Fibroblast of gingiva (primary cell): ENCODE data around the gene FKBP2.

Experiments used
- DNase-seq: peaks from one replicate; pipeline ENCODE4 v3.0.0-alpha.2; 2011; ENCODE audit warnings: low read depth

Gene FKBP2

DNA sequence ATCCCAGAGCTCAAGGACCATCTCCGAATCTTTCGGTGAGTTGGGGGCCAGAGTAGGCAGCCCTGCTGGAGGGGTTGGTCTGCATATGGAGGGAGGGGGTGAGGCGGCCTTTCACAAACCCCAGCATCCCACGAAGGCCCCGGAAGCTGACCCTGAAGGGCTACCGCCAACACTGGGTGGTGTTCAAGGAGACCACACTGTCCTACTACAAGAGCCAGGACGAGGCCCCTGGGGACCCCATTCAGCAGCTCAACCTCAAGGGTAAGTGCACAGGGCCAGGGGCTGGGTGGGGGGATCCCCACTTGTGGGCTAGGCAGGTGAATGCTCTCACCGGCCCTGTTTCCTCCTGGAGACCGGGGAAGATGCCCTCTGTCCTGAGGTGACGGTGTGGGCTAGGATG lies 21.1 kb upstream of the FKBP2 start:
- DNase-seq, result no peak

DNA sequence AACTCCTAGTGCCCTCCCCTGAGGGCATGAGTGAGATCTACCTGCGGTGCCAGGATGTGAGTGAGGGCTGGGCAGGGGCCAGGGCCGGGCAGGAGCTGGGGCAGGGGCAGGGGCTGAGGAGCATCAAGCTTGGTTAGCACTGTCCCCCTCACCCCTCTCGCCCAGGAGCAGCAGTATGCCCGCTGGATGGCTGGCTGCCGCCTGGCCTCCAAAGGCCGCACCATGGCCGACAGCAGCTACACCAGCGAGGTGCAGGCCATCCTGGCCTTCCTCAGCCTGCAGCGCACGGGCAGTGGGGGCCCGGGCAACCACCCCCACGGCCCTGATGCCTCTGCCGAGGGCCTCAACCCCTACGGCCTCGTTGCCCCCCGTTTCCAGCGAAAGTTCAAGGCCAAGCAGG lies 20.6 kb upstream of the FKBP2 start:
- no peak for DNase-seq

DNA sequence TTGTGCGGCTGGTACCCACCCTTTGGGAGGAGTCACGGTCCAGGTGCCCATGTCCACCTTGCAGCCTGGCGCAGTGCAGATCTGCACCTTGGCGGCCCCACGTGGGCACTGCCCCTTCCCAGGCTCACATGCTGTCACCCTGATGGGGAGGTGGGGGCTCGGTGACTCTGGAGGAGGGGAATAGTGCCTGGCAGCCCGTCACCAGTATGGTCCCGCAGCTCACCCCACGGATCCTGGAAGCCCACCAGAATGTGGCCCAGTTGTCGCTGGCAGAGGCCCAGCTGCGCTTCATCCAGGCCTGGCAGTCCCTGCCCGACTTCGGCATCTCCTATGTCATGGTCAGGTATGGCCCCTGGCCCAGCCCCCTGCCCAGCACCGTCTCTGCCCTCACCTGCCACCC lies 20.1 kb upstream of the FKBP2 start:
- DNase-seq, result no peak

DNA sequence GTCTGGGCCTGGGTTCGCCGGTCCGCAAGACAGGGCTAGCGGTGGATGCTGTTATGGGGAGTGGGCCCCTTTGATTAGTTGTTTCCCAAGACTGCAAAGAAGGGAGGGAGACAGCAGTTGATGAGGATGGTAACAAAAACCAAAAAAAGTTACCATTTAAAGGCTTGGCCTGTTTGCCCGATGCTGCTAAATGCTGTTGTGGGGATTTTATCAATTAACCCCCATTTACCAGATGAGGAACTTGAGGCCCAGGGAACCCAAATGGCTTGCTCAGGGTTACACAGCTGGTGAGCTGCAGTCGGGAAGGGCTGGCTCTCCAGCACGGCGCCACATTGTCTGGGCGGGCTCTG lies 18.3 kb upstream of the FKBP2 start:
- no peak for DNase-seq

DNA sequence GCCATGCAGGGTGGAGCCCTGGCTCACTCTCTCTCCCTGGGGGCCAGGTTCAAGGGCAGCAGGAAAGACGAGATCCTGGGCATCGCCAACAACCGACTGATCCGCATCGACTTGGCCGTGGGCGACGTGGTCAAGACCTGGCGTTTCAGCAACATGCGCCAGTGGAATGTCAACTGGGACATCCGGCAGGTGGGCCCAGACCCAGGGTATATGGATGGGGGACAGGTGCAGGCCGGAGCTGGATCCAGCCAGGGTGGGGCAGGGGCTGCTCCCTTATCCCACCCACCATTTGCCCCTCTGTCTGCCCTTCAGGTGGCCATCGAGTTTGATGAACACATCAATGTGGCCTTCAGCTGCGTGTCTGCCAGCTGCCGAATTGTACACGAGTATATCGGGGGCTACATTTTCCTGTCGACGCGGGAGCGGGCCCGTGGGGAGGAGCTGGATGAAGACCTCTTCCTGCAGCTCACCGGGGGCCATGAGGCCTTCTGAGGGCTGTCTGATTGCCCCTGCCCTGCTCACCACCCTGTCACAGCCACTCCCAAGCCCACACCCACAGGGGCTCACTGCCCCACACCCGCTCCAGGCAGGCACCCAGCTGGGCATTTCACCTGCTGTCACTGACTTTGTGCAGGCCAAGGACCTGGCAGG lies 17.8 kb upstream of the FKBP2 start:
- DNase-seq, result no peak

DNA sequence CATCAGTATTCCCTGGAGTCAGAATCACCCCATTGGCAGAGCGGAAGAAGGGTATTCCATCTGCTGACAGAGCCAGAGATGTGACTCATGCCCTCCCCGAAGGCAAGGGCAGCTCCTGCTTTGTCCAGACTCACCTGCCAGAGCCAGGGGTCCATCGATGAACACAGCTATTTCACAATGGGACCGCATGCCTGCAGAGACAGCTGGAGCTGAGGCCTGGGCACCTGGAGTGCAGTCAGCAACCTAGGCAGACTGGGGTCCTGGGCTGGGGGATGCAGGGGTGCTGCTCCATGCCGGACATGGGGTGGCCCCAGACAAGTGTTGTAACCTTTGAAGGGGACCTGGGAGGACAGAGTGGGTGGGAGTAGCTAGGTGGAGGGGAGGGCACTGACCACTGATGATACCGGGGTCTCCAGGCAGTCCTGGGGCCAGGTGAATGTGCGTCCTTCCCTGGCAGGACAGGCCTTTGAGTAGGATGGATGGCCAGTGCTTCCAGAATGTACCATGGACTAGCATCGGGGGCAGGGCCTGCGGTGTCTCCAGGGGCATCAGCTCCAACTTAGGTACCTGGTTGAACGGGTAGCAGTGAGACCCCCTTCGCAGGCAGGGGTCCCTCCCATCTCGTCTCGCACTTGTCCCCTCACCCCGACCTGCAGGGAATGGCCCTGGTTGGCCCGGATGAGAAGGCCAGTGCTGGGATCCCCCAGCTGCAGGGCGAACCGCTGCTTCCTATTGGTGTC lies 16.6 kb upstream of the FKBP2 start:
- no peak for DNase-seq

DNA sequence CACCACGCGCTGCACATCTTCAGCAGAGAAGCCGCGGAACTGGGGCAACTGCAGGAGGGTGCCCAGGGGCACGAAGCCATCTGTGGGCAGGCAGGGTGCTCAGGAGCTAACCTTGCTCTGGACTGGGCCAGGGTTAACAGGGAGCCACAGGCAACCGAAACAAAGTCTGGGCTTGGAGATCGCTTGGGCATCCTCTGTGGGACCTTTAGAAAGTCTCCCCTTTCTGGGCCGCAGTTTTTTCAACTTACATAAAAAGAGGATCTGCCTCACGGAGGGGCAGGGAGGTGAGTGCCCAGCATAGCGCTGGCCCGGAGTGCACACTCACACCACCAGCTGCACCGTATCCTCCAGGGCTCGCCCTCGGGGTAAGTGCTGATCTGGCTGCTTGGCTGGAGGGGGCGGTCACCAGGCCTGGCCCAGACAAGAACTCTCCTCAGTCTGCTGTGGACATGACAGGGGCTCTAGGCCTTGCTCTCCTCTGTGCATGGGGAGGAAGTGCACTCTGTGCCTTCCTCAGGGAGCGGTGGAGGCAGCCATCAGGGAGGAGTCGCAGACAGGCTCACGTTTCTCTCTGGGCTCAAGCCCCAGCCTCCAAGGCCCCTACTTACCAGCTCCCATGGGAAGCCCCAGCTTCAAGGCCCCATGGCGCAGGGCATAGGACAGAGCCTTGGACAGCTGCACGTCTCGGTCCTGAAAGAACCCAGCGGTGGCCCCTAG lies 15.8 kb upstream of the FKBP2 start:
- no peak for DNase-seq

DNA sequence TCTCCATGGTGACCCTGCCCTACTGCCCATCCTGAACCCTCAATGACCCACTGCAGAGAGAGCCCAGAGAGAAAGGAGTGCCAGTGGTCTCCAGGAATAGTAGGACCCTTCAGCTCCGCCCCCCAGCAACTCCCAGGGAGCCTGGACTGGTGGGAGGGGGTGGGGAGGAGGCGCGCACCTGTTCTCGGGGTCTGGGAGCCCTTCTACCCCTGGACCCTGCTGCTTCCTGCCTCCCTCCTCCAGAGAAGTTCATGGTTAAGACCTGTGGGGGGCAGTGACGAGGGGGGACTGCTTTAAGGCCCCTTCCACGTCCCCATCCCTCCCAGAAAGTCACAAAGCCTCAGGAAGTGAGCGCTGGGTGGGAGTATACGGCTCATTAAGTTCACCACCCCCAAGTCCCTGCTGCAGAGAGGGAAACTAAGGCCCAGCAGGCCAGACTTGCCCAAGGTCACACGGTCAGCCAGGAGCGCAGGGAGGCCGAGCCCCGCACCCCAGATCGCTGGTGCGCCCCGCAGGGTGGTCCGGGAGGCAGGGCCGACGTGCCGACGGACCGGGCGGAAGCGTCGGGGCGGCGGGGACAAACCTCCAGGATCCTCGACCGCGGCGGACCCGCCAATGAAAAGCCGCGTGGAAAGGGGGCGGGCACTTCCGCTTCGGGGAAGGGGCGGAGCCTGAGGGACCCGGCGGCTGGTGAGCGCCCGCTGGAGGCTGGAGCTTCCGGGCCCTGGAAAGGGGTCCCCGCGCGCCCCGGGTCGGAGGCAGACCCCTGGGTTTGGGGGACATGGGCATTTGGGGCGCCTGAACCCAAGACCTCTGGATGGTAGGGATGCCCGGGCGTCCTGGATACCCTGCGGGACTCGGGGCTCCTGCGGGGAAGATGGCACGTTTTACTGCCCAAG lies 15.0 kb upstream of the FKBP2 start, which contains the start of the genes NUDT22 and TRPT1:
Gene NUDT22, plus strand, starts transcription at position 667 of the 899 bp plus-strand sequence. CDS start 379 bp downstream, outside the sequence.
Gene TRPT1, minus strand, starts transcription at position 579 of the 899 bp plus-strand sequence. Its CDS starts 326 bp downstream, at position 253.
- peak; percentile 73 for DNase-seq

DNA sequence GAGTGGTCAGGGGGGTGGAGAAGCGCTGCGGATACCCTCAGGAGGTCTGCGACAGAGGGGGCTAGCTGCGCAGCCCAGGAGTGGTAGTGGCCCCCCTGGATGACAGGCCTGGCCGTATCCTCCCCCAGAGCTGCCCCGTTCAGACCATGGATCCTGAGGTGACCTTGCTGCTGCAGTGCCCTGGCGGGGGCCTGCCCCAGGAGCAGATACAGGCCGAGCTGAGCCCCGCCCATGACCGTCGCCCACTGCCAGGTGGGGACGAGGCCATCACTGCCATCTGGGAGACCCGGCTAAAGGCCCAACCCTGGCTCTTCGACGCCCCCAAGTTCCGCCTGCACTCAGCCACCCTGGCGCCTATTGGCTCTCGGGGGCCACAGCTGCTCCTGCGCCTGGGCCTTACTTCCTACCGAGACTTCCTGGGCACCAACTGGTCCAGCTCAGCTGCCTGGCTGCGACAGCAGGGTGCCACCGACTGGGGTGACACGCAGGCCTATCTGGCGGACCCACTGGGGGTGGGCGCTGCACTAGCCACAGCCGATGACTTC lies 14.3 kb upstream of the FKBP2 start:
- no peak for DNase-seq

DNA sequence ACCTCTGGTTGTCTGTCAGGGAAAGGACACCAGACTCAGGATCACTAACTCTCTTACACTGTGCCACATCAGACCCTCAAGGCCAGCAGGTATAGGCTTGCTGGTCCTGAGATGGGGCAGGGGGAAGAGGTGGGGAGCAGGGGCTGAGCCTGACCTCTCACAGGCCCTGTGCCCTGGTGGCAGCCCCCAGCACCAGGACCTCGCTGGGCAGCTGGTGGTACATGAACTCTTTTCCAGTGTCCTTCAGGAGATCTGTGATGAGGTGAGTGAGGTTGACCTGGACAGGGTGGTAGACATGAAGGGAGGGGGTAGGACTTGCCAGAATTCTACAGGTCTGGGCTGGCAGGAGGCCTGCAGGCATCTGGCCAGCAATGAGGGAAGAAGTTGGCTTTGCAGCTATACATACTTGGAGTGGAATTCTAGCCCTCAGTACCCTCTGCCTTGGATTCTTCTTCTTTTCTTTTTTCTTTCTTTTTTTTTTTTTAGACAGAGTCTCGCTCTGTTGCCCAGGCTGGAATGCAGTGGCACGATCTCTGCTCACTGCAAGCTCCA lies 13.4 kb upstream of the FKBP2 start:
- no peak for DNase-seq

DNA sequence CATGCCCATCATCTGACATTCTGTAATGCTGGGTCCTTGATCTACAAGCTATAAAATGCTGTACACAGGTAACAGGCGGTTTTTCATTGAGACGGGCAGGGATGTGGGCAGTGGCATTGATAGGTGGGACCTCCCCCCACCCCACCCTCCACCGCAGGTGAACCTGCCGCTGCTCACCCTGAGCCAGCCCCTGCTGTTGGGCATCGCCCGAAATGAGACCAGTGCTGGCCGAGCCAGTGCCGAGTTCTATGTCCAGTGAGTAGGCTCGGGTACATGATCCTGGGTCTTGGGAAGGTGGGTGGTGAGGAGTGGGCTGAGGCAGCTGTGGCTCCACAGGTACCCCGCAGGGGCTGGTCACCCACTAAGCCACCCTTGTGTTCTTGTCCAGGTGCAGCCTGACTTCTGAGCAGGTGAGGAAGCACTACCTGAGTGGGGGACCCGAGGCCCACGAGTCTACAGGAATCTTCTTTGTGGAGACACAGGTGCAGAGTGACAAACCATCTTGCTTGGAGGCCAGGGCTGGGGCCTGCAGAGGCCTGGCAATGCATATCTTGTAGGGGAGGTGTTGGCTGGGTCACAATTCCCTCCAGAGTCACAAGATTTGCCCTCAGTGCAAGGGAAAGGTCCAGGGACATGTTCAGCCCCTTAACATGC lies 11.7 kb upstream of the FKBP2 start:
- DNase-seq, result no peak

DNA sequence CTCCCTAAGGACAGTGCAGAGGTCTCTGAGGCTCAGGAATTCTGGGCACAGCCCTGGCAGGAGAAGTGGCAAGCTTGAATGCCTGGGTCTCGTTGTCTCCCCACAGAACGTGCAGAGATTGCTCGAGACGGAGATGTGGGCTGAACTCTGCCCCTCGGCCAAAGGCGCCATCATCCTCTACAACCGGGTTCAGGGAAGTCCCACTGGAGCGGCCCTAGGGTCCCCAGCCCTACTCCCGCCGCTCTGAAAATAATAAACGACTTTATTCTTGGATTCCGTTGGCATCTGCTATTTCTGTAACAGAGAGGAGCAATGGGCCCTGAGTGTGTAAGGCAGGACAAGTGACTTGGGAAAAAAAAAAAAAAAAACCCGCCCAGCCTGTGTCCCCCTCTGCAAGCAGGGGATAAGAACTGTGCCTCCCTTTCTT lies 11.1 kb upstream of the FKBP2 start:
- DNase-seq, result no peak

DNA sequence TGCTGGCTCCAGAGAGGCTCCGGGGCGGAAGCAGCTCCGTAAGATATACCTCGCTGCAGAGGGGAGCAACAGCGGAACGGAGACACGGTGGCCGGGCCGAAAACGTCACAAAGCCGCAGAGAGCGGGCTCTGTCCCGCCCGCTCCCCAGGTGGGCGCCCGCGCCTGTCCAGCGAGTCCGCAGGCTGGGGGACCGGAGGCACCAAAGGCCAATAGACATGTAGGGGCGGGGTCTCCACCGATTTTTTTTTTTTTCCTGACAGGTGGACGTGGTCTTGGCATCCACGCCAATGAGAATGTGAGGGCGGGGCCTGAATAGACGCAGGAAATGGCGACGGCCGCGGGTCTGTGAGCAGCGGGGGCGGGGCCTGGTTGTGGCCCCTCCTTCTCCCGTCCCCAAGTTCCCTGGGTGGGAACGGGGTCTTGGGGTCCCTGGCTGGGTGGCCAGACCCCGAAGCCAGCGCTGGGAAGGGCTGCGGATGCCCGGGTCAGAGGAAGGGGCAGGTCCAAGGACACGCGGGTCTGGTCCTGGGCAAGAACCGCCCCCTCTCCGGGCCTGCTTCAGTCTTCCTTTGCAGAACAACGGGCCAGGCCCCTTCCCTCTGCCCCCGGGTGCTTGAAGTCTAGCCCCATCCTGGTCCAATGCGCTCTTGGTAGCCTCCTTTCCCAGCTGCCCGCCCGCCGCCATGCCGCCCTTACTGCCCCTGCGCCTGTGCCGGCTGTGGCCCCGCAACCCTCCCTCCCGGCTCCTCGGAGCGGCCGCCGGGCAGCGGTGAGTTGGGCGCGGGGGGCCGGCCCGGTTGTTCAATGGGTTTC lies 10.5 kb upstream of the FKBP2 start, which contains the start of gene DNAJC4:
Gene DNAJC4, plus strand, starts transcription at position 378 of the 814 bp plus-strand sequence. Its CDS starts 307 bp downstream, at position 685.
- DNase-seq, result peak; percentile 75

DNA sequence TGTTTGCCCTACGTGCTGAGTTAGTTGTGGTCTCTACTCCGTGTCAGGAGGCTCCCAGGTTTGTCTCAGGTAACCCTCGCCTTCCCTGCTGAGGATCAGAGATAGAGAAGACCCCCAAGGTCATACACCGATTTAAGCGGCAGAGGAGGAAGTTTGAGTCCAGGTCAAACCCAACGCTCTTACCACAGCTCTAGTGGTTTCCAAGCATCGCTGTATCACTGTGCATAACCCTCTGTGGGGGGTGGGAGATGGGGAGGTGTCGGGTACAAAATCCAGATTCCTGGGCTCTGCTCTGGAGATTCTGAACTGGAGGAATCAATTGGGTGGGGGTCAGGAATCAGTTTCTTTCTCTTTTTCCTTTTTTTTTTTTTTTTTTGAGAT lies 9.9 kb upstream of the FKBP2 start:
- DNase-seq, result no peak

DNA sequence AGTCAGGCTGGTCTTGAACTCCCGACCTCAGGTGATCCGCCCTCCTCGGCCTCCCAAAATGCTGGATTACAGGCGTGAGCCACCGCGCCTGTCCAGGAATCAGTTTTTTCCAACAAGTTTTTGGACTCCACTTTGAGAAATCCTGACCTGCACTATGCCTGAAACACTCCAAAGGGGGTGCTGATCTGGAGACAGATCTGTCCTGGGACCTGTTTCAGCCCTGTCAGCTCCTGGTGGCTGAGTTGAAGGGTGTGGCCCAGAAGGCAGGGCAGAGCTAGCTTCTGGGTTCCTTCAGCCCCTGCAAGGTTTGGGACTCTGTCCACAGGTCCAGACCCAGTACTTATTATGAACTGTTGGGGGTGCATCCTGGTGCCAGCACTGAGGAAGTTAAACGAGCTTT lies 9.3 kb upstream of the FKBP2 start:
- no peak for DNase-seq

DNA sequence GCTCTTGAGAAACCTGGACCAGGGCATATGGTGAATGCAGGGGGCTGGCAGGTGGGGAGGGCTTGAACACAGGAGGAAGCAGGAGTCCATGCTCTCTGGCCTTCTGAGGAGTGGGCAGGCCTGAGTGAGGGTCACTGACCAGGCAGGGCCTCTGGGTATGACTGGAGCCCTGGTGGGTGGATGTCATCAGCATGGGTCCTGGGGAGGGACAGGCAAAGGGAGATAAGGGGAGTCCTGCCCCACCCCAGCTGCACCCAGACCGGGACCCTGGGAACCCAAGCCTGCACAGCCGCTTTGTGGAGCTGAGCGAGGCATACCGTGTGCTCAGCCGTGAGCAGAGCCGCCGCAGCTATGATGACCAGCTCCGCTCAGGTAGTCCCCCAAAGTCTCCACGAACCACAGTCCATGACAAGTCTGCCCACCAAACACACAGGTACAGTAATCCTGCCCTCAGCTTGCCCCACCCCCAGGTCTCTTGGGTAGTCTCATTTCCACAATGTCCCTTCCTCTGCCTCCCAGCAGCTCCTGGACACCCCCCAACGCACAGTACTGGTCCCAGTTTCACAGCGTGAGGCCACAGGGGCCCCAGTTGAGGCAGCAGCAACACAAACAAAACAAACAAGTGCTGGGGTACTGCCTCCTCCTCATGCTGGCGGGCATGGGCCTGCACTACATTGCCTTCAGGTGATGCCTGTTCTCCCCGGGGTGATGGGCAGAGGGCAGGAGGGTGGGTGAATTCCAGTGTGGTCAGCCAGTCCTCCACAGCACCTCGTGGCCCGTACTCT lies 8.5 kb upstream of the FKBP2 start:
- DNase-seq, result no peak

DNA sequence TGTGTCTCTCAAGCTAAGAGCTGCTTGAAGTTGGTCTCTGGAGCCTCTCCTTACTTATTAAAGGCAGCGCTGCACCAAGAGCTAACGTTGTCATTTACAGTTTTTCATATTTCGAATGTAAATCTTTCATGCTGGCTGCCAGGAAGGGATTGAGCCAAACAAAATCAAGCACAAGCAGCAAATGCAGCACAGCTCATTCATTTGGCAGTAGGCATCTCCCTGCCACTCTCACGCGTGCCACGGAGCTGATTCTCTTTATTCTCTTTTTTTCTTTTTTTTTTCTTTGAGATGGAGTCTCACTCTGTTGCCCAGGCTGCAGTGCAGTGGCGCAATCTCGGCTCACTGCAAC lies 8.0 kb upstream of the FKBP2 start:
- no peak for DNase-seq

DNA sequence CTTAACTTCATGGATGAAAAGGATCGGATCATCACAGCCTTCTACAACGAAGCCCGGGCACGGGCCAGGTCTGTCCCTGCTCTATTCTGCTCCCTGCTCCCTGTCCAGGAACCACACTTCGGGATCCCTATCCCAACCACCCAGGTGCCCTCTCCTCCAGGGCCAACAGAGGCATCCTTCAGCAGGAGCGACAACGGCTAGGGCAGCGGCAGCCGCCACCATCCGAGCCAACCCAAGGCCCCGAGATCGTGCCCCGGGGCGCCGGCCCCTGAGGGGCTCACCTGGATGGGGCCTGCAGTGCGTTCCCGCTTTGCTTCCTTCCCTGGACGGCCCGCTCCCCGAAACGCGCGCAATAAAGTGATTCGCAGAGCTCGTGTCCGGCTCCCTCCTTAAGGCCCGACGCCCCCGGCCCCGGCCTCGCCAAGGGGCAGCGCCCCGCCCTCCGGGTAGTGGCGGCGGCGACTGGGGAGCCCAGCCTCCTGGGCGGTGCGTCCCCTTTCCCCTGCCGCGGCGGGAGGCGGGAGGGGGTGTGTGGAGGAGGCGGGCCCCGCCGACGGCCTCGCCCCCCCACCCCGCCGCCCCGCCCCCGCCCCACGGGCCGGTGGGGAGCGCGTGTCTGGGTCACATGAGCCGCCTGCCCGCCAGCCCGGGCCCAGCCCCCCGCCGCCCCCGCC lies 6.8 kb upstream of the FKBP2 start, which contains the start of gene VEGFB:
Gene VEGFB, plus strand, starts transcription at position 672 of the 674 bp plus-strand sequence. CDS start 250 bp downstream, outside the sequence.
- DNase-seq, result peak; percentile 58
